NCI-H446 (cell line): ENCODE measurements around the gene SAPCD2.

Experiments used
- DNase-seq, 2 experiments: peaks; one replicate each; lab custom pipeline; 2025; lab: John Stamatoyannopoulos, UW

Gene SAPCD2

DNA sequence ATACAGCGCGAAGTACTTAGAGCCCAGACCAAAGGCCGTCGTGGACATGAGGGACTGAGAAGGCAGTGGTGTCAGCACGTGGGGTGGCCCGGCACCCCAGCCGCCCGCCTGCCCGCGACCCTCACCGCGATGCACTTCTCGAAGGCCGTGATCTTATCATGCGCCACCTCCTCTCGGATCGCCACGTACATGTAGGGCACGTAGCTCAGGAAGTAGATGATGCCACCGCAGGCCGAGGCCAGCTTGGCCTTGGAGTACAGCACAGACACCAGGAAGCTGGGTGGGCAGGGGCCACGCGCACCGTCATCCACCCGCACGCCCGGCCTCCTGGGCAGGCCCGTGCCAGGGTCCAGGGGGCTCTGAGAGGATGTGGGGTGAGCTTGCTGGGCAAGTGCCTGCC, 53.3 kb downstream of the SAPCD2 start:
- DNase-seq, result no peak

DNA sequence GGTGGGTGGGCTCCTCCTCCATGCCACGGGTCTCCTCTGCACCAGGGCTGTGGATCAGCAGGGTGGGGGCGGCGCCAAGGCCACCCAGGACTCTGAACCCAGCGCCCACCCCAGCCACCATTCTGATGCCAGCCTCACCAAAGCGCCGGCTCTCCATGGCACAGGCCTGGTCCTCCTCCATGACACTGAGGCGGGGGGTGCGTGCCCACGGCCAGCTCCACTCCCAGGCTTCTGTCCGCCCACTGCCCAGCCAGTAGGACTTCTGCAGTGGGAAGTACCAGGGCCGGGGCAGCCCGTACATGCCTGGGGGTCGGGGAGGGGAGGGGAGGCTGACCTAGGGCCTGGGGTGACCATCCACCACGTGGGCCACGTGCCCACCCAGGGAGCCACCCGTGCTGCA, 53.9 kb downstream of the SAPCD2 start:
- no peak for DNase-seq

DNA sequence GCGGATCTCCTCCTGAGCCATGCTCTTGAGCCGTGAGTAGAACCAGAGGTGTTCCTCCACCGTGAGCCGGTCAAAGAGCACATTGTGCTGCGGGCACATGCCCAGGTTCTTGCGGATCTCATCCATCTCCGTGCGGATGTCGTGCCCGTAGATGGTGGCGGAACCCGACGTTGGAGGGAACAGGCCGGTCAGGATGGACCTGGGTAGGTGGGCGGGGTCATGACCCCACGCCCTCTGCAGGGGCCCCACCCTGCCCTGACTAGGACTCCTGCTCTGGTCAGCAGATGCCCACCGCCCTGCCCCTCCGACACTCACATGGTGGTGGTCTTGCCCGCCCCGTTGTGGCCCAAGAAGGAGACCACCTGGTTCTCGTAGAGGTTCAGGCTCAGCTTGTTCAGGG, 54.4 kb downstream of the SAPCD2 start:
- no peak for DNase-seq

DNA sequence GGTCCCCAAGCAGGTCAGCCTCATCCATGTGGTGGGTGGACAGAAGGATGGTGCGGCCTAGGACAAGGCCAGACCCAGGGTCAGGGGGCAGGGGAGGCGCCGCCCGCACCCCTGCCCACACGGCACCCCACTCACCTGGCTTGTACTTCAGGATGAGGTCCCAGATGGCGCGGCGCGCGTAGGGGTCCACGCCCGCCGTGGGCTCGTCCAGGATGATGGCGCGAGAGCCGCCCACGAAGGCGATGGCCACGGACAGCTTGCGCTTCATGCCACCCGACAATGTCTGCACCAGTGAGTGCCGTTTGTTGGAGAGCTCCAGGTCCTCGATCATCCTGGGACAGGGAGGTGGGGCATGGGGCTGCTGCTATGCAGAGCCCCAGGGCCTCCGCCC, 54.8 kb downstream of the SAPCD2 start:
- no peak for DNase-seq

DNA sequence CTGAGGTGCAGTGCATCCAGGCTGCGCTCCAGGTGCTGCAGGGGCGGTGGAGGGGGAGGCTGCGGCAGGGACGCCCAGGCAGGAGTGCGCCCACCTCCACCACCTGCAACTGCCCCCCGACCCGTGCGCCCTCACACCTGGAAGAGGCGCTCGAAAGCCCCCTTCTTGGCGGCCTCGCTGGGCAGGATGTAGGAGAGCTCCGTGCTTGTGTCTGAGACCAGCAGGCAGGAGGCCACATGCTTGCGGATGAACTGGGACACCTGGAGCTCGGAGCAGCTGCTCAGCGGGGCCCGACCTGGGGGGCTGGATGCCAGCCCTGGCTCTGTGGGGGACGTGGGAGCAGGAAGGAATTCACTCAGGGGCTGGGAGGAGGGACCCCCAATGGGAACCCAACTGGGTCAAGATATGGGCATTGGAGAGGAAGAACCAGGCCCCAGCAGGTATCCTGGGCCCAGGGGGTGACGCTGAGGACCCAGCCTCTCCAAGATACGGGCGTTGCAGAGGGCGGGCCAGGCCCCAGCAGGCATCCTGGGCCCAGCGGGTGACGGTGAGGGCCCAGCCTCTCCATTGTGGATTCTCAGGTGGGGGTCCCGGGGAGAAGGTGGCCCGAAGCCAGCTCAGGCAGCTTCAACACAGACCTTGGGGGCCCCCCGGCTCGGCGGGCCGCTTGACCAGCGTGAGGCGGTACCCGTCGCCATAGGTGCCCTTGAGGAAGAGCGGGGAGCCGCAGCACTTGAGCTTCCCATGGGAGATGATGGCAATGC, 55.4 kb downstream of the SAPCD2 start:
- DNase-seq, result no peak

DNA sequence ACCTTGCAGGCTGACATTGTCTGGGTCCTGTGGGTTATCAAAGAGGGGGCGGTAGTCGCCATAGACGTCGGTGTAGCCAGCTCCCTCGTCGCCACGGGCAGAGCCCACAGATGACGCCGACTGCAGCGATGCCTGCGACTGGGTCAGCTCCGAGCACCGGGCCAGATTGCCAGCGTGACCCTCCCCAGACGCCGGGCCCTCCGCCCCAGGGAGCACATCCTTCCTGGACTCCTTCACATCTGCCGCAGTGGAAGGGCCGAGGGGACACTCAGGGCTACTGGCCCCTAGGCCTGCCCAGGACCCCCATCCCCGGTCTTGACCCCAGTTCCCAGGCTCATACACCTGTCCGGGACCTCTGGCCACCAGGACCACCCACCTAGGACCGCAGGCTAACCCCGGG, 56.2 kb downstream of the SAPCD2 start:
- no peak for DNase-seq

DNA sequence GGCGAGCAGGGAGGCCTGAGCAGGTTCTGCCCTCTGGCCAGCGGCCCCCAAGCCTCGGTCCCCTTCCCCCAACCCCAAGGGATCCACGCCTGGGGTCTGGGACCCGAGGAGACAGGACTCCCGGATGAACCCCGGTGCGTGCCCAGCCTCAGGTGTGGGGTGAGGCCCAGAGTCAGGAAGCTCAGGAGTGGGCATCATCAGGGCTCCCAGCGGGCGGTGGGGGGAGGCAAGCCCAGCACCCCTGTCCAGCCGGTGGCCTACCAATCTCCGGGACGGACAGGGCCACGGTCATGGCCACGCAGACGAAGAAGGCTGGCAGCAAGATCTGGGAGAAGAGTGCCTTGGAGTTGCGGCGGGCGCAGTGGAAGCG, 56.8 kb downstream of the SAPCD2 start:
- no peak for DNase-seq

DNA sequence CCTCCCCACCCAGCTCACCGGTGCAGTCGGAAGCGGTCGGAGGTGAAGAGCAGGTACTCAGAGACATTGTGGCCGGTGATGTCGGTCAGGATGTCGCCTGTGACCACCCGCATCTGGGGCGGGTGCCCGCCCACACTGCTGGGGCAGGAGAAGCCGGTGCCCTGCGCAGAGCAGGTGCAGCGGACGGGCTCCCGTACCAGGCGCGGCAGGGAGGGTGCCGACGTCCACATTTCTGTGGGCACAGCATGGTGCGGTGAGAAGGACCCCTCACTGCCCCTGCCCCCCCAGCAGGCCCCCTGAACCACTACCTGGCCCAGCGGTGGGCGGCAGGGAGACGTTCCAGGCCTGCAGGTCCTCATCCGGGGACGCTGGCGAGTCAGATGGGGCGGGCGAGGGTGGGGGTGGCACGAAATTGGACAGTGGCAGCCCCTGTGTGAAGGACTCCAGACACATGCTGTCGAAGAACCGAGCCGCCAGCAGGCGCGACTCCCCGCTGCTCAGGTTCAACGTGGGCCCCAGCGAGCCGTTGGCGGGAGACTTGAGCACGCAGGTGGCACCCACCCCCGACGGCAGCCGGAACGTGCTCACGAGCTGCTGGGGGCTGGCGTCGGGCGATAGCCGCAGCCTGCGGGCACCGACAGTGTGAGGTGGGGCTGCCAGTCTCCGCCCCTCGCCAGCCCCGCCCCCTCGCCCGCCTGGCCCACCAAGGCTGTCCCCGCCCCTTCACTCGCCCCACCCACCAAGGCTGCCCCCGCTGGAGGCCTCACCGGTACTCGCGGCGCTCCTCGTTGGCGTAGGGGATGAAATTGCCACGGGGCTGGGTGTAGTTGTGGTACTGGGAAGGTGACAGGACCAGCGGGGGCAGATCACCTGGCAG, 57.4 kb downstream of the SAPCD2 start:
- DNase-seq, result no peak
